H1 (cell line): ENCODE data around the gene ARHGAP28. TPM values are rescaled to one million over a fixed set of nuclear protein-coding genes. Genes with fewer than 3 reads are reported as not detected.

Experiments
- EP300 ChIP-seq, 2 experiments: IDR thresholded peaks; 1 replicate in 1 of 2; 2 replicates in 1 of 2; pipeline ENCODE4 v1.6.1; 2011 to 2012; ENCODE audit warnings: low read depth in 2 of 2, low read length in 2 of 2, mild to moderate bottlenecking in 2 of 2, borderline replicate concordance in 1 of 2, inconsistent platforms in 1 of 2, moderate library complexity in 1 of 2
- SP1 ChIP-seq: IDR thresholded peaks from 2 replicates; pipeline ENCODE4 v1.6.1; 2011; ENCODE audit warnings: low read depth, low read length
- TAF1 ChIP-seq: IDR thresholded peaks from 2 replicates; pipeline ENCODE4 v1.6.1; 2011; ENCODE audit warnings: mild to moderate bottlenecking, low read depth, low read length
- TAF7 ChIP-seq: optimal IDR thresholded peaks from 2 replicates; pipeline ENCODE3; 2011; ENCODE audit warnings: low read depth, mild to moderate bottlenecking, inconsistent platforms, low read length, moderate library complexity, borderline replicate concordance
- TCF12 ChIP-seq: IDR thresholded peaks from 2 replicates; pipeline ENCODE4 v1.6.1; 2011; ENCODE audit warnings: low read depth, mild to moderate bottlenecking, low read length
- TEAD4 ChIP-seq: IDR thresholded peaks from 2 replicates; pipeline ENCODE4 v1.6.1; 2012; ENCODE audit warnings: low read depth, low read length, inconsistent platforms, mixed read lengths
- polyA plus RNA-seq, 7 experiments: library from polyadenylated mRNA; depleted of rRNA in 3 of 7; stranded (reverse) in 5 of 7; unstranded in 2 of 7; fragments of >200 nt in 5 of 7; fragments of 200-250 nt in 2 of 7; gene quantifications; 1 replicate in 5 of 7; 2 replicates in 1 of 7; 4 replicates in 1 of 7; pipeline versions ENCODE4 v1.2.1 to v1.2.3, GENCODE V29; 2011 to 2013; ENCODE audit warnings: missing spikeins in 2 of 7, mixed read lengths in 2 of 7
- total RNA-seq: library from RNA; stranded (reverse); fragmentation: NEBNext Ultra II Directional; extraction: Animal tissue kit (Norgen Biotek cat#: 25700); gene quantifications from 2 replicates; pipeline ENCODE4 v1.2.1, GENCODE V29; 2021
- TF ChIP-seq, protein P1 (sequence below): fragments of 300-600 bp; sonication (generic); IDR thresholded peaks from 2 replicates; pipeline ENCODE4 v1.7.1; 2012; ENCODE audit warnings: low read length, moderate library complexity, mild to moderate bottlenecking, inconsistent platforms; ENCODE audit not compliant: insufficient replicate concordance

The ARHGAP28 gene
- total and polyA plus RNA-seq, 2 of the 8 experiments (the other 6 are each of a cell fraction or from before 2014, with no cell fraction given): 2.9 to 14.4 TPM

DNA sequence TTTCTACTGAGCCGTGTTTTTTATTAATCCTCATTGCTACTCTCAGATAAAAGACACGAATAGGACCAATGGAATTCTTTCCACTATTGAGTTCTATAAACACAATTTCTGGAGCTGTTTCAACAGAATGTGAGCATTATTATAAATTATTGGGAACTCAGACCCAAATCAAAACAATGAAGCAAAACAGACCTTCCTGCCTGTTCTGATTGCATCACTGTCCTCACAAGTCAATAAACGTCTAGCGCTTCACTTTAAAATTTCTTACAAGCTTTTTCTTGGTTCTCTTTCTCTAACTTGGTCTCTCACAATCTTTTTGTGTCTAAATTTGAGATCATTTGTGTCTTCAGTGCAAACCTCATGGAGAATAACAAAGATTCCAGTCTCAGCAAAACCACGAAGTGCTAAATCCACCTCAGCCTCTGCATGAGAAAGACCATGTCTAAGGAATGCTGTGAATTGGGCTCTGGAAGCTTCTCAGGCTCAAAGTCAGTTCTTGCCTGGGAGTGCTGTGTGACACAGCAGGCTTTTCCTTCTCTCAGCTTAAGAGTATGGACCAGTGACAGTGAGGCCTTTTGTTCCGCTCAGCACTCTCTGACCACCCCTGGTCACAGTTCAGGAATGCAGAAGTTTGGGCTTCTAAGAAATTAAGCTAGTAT lies 22.8 kb downstream of the ARHGAP28 start (continued):
- TF ChIP-seq, protein P1, sequence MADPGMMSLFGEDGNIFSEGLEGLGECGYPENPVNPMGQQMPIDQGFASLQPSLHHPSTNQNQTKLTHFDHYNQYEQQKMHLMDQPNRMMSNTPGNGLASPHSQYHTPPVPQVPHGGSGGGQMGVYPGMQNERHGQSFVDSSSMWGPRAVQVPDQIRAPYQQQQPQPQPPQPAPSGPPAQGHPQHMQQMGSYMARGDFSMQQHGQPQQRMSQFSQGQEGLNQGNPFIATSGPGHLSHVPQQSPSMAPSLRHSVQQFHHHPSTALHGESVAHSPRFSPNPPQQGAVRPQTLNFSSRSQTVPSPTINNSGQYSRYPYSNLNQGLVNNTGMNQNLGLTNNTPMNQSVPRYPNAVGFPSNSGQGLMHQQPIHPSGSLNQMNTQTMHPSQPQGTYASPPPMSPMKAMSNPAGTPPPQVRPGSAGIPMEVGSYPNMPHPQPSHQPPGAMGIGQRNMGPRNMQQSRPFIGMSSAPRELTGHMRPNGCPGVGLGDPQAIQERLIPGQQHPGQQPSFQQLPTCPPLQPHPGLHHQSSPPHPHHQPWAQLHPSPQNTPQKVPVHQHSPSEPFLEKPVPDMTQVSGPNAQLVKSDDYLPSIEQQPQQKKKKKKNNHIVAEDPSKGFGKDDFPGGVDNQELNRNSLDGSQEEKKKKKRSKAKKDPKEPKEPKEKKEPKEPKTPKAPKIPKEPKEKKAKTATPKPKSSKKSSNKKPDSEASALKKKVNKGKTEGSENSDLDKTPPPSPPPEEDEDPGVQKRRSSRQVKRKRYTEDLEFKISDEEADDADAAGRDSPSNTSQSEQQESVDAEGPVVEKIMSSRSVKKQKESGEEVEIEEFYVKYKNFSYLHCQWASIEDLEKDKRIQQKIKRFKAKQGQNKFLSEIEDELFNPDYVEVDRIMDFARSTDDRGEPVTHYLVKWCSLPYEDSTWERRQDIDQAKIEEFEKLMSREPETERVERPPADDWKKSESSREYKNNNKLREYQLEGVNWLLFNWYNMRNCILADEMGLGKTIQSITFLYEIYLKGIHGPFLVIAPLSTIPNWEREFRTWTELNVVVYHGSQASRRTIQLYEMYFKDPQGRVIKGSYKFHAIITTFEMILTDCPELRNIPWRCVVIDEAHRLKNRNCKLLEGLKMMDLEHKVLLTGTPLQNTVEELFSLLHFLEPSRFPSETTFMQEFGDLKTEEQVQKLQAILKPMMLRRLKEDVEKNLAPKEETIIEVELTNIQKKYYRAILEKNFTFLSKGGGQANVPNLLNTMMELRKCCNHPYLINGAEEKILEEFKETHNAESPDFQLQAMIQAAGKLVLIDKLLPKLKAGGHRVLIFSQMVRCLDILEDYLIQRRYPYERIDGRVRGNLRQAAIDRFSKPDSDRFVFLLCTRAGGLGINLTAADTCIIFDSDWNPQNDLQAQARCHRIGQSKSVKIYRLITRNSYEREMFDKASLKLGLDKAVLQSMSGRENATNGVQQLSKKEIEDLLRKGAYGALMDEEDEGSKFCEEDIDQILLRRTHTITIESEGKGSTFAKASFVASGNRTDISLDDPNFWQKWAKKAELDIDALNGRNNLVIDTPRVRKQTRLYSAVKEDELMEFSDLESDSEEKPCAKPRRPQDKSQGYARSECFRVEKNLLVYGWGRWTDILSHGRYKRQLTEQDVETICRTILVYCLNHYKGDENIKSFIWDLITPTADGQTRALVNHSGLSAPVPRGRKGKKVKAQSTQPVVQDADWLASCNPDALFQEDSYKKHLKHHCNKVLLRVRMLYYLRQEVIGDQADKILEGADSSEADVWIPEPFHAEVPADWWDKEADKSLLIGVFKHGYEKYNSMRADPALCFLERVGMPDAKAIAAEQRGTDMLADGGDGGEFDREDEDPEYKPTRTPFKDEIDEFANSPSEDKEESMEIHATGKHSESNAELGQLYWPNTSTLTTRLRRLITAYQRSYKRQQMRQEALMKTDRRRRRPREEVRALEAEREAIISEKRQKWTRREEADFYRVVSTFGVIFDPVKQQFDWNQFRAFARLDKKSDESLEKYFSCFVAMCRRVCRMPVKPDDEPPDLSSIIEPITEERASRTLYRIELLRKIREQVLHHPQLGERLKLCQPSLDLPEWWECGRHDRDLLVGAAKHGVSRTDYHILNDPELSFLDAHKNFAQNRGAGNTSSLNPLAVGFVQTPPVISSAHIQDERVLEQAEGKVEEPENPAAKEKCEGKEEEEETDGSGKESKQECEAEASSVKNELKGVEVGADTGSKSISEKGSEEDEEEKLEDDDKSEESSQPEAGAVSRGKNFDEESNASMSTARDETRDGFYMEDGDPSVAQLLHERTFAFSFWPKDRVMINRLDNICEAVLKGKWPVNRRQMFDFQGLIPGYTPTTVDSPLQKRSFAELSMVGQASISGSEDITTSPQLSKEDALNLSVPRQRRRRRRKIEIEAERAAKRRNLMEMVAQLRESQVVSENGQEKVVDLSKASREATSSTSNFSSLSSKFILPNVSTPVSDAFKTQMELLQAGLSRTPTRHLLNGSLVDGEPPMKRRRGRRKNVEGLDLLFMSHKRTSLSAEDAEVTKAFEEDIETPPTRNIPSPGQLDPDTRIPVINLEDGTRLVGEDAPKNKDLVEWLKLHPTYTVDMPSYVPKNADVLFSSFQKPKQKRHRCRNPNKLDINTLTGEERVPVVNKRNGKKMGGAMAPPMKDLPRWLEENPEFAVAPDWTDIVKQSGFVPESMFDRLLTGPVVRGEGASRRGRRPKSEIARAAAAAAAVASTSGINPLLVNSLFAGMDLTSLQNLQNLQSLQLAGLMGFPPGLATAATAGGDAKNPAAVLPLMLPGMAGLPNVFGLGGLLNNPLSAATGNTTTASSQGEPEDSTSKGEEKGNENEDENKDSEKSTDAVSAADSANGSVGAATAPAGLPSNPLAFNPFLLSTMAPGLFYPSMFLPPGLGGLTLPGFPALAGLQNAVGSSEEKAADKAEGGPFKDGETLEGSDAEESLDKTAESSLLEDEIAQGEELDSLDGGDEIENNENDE: peak; percentile 87
- TF ChIP-seq TEAD4 (peak; percentile 91), SP1 (peak; percentile 85), TAF7 (no peak), EP300 (IDR thresholded peaks at IDR 0.05; ENCODE audit: borderline replicate concordance in 1 of 2, low read depth in 2 of 2, low read length in 2 of 2) (peak in 1 of 2 experiments; percentile 94; a peak in 1 of 3 replicates), TCF12 (peak; percentile 83; the same call in 1 of the 2 replicates), TAF1 (peak; percentile 60)
